Tibial nerve (tissue), 4 donors: ENCODE data around the gene ITPK1. TPM values are rescaled to one million over a fixed set of nuclear protein-coding genes. Genes with fewer than 3 reads are reported as not detected.

ENCODE experiments used
- DNase-seq, 2 donors: peaks; one replicate each; pipeline ENCODE4 v3.0.0-alpha.2; 2019; ENCODE audit warnings: low spot score in 2 of 2
- H3K27ac ChIP-seq, 4 donors: fragments of 200-600 bp; sonication (generic) in 3 of 4; one replicate each; pipeline ENCODE4 v1.5.1; 2017 to 2019; ENCODE audit warnings: mild to moderate bottlenecking in 1 of 4
- H3K27me3 ChIP-seq, 2 donors: fragments of 200-600 bp; sonication (generic) in 1 of 2; one replicate each; pipeline versions ENCODE4 v1.5.1 to v1.6.0; 2017 to 2019
- H3K36me3 ChIP-seq, 3 donors: fragments of 200-600 bp; sonication (generic); one replicate each; pipeline ENCODE4 v1.5.1; 2018 to 2019
- H3K4me1 ChIP-seq, 4 donors: fragments of 200-600 bp; sonication (generic) in 3 of 4; one replicate each; pipeline ENCODE4 v1.5.1; 2017 to 2019
- H3K4me3 ChIP-seq, 4 donors: fragments of 200-600 bp; sonication (generic) in 3 of 4; one replicate each; pipeline ENCODE4 v1.5.1; 2017 to 2019; ENCODE audit warnings: mild to moderate bottlenecking in 1 of 4, moderate library complexity in 1 of 4
- H3K9me3 ChIP-seq, 4 donors: fragments of 200-600 bp; sonication (generic) in 3 of 4; one replicate each; pipeline ENCODE4 v1.5.1; 2017 to 2019
- EP300 ChIP-seq, 2 donors: sonication (generic); formaldehyde crosslinking; IDR thresholded peaks; one replicate each; pipeline ENCODE4 v1.6.1; 2017; ENCODE audit warnings: antibody characterized with exemption in 2 of 2, mild to moderate bottlenecking in 1 of 2
- POLR2A ChIP-seq, 2 donors: fragments of 450-650 bp; IDR thresholded peaks; one replicate each; pipeline ENCODE4 v1.6.1; 2017; ENCODE audit warnings: antibody characterized with exemption in 2 of 2, mild to moderate bottlenecking in 2 of 2, moderate library complexity in 2 of 2
- WGBS, 2 donors: methylation state at CpG; one replicate each; pipeline ENCODE4 v1.1.5; 2018; 5-methylcytosine and 5-hydroxymethylcytosine counted together
- total RNA-seq, 4 donors: library from RNA; depleted of rRNA; stranded (reverse); fragments of >200 nt; gene quantifications; one replicate each; pipeline ENCODE4 v1.1.0, GENCODE V29; 2016
- TF ChIP-seq, protein P1 (sequence below), 5 experiments: fragments of 200-600 bp in 3 of 5; fragments of 450-650 bp in 2 of 5; sonication (generic) in 3 of 5; IDR thresholded peaks; one replicate each; pipeline ENCODE4 v1.5.1; 2016 to 2019; ENCODE audit warnings: antibody characterized with exemption in 5 of 5, mild to moderate bottlenecking in 3 of 5, moderate library complexity in 2 of 5

Gene ITPK1
- total RNA-seq, 4 donors from 2014 or later: 67.4 to 121 (median 92.5) TPM

DNA sequence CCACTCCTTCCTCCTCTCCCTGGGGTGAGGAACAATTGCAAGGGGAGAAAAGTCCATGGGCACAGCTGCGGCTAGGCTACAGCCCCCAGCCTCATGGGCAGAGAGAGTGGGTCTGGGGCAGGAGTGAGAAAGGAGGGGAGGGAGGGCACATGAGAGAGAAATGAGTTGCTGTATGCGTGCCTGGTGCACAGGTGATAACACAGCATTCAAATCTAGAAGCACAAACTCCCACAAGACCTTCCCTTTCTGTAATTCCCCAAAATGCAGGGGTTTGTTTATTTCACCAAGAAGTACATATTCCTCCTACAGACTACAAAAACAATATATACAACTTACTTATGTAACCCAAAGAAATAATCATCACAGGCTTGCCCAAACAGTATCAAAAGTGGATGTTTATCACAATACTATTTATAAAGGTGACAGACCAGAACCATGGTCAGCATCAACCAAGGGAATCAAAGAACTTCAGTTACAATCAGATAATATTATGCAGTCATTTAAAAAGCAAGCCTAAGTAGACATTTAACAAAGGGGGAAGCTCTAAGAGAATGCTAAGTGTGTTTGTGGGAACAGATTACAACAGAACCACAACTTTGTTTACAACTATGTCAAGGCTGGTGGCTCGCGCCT lies 54.2 kb downstream of the ITPK1 start:
- Histone ChIP-seq H3K4me1 (peaks cover 5 to 79% (median 45%) of the 10 kb centered on the region in 4 donors), H3K36me3 (no peaks in the 10 kb centered on the region), H3K27me3 (no peaks in the 10 kb centered on the region), H3K9me3 (no peaks in the 10 kb centered on the region), H3K27ac (peak overlapping the region in 3 of 4 donors; percentile 36 to 82 (median 77)), H3K4me3 (no peak overlapping the region)
- no peak for DNase-seq
- WGBS, 2 donors: 65 to 74% methylated on average over 4 of the region's 4 CpGs
- TF ChIP-seq EP300 (IDR thresholded peaks at IDR 0.05) (no peak), POLR2A (IDR thresholded peaks at IDR 0.05) (no peak)
- TF ChIP-seq, protein P1, sequence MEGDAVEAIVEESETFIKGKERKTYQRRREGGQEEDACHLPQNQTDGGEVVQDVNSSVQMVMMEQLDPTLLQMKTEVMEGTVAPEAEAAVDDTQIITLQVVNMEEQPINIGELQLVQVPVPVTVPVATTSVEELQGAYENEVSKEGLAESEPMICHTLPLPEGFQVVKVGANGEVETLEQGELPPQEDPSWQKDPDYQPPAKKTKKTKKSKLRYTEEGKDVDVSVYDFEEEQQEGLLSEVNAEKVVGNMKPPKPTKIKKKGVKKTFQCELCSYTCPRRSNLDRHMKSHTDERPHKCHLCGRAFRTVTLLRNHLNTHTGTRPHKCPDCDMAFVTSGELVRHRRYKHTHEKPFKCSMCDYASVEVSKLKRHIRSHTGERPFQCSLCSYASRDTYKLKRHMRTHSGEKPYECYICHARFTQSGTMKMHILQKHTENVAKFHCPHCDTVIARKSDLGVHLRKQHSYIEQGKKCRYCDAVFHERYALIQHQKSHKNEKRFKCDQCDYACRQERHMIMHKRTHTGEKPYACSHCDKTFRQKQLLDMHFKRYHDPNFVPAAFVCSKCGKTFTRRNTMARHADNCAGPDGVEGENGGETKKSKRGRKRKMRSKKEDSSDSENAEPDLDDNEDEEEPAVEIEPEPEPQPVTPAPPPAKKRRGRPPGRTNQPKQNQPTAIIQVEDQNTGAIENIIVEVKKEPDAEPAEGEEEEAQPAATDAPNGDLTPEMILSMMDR (IDR thresholded peaks at IDR 0.05): no peak

DNA sequence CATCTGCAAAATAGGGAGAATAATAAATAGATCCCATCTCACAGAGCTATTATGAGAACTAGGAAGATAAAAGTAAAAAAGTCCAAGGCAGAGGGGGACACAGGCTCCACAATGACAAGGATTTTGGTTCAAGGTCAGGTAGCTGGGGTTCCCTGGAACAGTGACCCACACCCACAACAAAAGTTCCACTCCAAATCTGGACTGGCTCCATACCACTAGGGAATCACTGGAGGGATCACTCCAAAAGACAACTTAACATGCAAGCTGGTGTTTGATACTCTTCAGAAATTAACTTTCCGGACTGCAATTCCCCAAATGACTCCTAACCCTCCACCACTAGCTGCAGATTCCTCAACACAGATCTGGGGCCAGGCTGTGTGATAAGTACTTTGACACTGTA lies 54.9 kb downstream of the ITPK1 start:
- Histone ChIP-seq H3K9me3 (no peaks in the 10 kb centered on the region), H3K27me3 (no peaks in the 10 kb centered on the region), H3K36me3 (no peaks in the 10 kb centered on the region), H3K27ac (peak overlapping the region in 3 of 4 donors; percentile 64 to 82 (median 77)), H3K4me3 (no peak overlapping the region), H3K4me1 (peaks cover 5 to 81% (median 51%) of the 10 kb centered on the region in 4 donors)
- 73 to 83% methylated on average over 1 of the region's 1 CpG for WGBS, 2 donors
- no peak for TF ChIP-seq POLR2A (IDR thresholded peaks at IDR 0.05)
- TF ChIP-seq EP300 (IDR thresholded peaks at IDR 0.05): no peak
- TF ChIP-seq, protein P1 (IDR thresholded peaks at IDR 0.05): no peak
- no peak for DNase-seq

GRCh38 chr14:93059917-93060545 lies 55.7 kb downstream of the ITPK1 start:
- Histone ChIP-seq H3K36me3 (no peaks in the 10 kb centered on the region), H3K4me3 (no peak overlapping the region), H3K27ac (peak overlapping the region; percentile 41 to 82 (median 70)), H3K27me3 (no peaks in the 10 kb centered on the region), H3K9me3 (no peaks in the 10 kb centered on the region), H3K4me1 (peaks cover 5 to 81% (median 54%) of the 10 kb centered on the region in 4 donors)
- WGBS, 2 donors: 36 to 44% methylated on average over 7 to 9 of the region's 9 CpGs
- DNase-seq: no peak
- TF ChIP-seq POLR2A (IDR thresholded peaks at IDR 0.05) (no peak), EP300 (IDR thresholded peaks at IDR 0.05) (peak in 1 of 2 donors; percentile 33)

DNA sequence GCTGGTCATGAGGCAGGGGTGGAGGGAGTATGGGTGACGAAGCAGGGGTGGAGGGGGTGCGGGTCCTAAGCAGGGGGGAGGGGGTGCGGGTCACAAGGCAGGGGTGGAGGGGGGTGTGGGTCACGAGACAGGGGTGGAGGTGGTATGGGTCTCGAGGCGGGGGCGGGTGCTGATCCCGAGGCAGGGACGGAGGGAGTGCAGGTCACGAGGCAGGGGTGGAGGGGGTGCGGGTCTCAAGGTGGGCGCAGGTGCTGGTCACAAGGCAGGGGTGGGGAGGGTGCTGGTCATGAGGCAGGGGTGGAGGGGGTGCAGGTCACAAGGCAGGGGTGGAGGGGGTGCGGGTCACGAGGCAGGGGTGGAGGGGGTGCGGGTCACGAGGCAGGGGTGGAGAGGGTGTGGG lies 56.5 kb downstream of the ITPK1 start:
- Histone ChIP-seq H3K36me3 (no peaks in the 10 kb centered on the region), H3K27me3 (no peaks in the 10 kb centered on the region), H3K9me3 (no peaks in the 10 kb centered on the region), H3K4me3 (no peak overlapping the region), H3K4me1 (peaks cover 5 to 81% (median 54%) of the 10 kb centered on the region in 4 donors), H3K27ac (peak overlapping the region in 2 of 4 donors; percentile 58 to 64)
- DNase-seq: no peak
- 80 to 88% methylated on average over 14 to 16 of the region's 16 CpGs for WGBS, 2 donors
- TF ChIP-seq, protein P1 (IDR thresholded peaks at IDR 0.05): no peak
- TF ChIP-seq POLR2A (IDR thresholded peaks at IDR 0.05): no peak
- no peak for TF ChIP-seq EP300 (IDR thresholded peaks at IDR 0.05)

- peaks cover 5 to 70% (median 54%) of the 10 kb centered on the region in 4 donors for H3K4me1 ChIP-seq
- H3K27me3 ChIP-seq: no peaks in the 10 kb centered on the region
- H3K4me3 ChIP-seq: no peak overlapping the region
- no peak for TF ChIP-seq POLR2A (IDR thresholded peaks at IDR 0.05)
- TF ChIP-seq, protein P1 (IDR thresholded peaks at IDR 0.05): peak in 1 of 5 experiments; percentile 15
- no peaks in the 10 kb centered on the region for H3K36me3 ChIP-seq
- WGBS, 2 donors: 56 to 77% methylated on average over 11 to 14 of the region's 14 CpGs
- peak overlapping the region; percentile 75 to 90 (median 82) for H3K27ac ChIP-seq
- DNase-seq: no peak
- H3K9me3 ChIP-seq: no peaks in the 10 kb centered on the region
Observed at GRCh38 chr14:93057586-93058280, 58.0 kb downstream of the ITPK1 start.
